Myometrial cell (primary cell): ENCODE data around the gene GRWD1. TPM values are rescaled to one million over a fixed set of nuclear protein-coding genes. Genes with fewer than 3 reads are reported as not detected.

Source experiments
- total RNA-seq: library from RNA; depleted of rRNA; stranded (reverse); fragments of >200 nt; gene quantifications from 2 replicates; pipeline ENCODE4 v1.2.3, GENCODE V29; 2015

Gene GRWD1
- 30.3 and 39.0 TPM in 2 replicates for total RNA-seq

GRCh38 chr19:48445606-48446481, at the start of gene GRWD1:
Gene GRWD1 (plus strand): TSS chr19:48445983. CDS start chr19:48446006, 23 bp downstream.

GRCh38 chr19:48455171-48455907, 9.6 kb downstream of the GRWD1 start, which contains the start of gene KCNJ14:
Gene KCNJ14 (plus strand): TSS chr19:48455574. CDS start chr19:48461725, 6,151 bp downstream.

GRCh38 chr19:48469289-48469881, 23.6 kb downstream of the GRWD1 start, which contains the start of gene CYTH2:
Gene CYTH2 (plus strand): TSS chr19:48469369. CDS start chr19:48469508, 139 bp downstream.

Other genes starting within 250 kb of the GRWD1 start
- 17.3 and 25.0 TPM in 2 replicates for gene CARD8, start 190.1 kb upstream of the GRWD1 start, total RNA-seq
- 0.71 TPM in 1 of 2 replicates, not detected in the other for gene ZNF114, start 175.9 kb upstream of the GRWD1 start, total RNA-seq
- gene EMP3, start 120.4 kb upstream of the GRWD1 start, total RNA-seq = 162 and 262 TPM in 2 replicates
- gene TMEM143, start 82.0 kb upstream of the GRWD1 start, total RNA-seq = 2.9 and 8.3 TPM in 2 replicates
- not detected in 2 replicates for gene SYNGR4, start 81.6 kb upstream of the GRWD1 start, total RNA-seq
- gene KDELR1, start 54.4 kb upstream of the GRWD1 start, total RNA-seq = 197 and 217 TPM in 2 replicates
- gene GRIN2D, start 52.3 kb upstream of the GRWD1 start, total RNA-seq = 0.35 TPM in 1 of 2 replicates, not detected in the other
- gene KCNJ14, start 9.6 kb downstream of the GRWD1 start, total RNA-seq = under 0.01 and 0.35 TPM in 2 replicates
- gene CYTH2, start 23.4 kb downstream of the GRWD1 start, total RNA-seq = 22.7 and 38.3 TPM in 2 replicates
- gene LMTK3, start 65.9 kb downstream of the GRWD1 start, total RNA-seq = not detected in 2 replicates
- gene SULT2B1, start 106.2 kb downstream of the GRWD1 start, total RNA-seq = not detected in 2 replicates
- not detected in 2 replicates for gene SPACA4, start 160.8 kb downstream of the GRWD1 start, total RNA-seq
- gene FAM83E, start 169.1 kb downstream of the GRWD1 start, total RNA-seq = not detected in 2 replicates
- 2,698 and 2,777 TPM in 2 replicates for gene RPL18, start 173.2 kb downstream of the GRWD1 start, total RNA-seq
- gene SPHK2, start 173.5 kb downstream of the GRWD1 start, total RNA-seq = 11.0 and 14.4 TPM in 2 replicates
- 5.5 and 9.5 TPM in 2 replicates for gene DBP, start 191.4 kb downstream of the GRWD1 start, total RNA-seq
- gene CA11, start 200.2 kb downstream of the GRWD1 start, total RNA-seq = 1.2 TPM in 1 of 2 replicates, not detected in the other
- gene NTN5, start 227.0 kb downstream of the GRWD1 start, total RNA-seq = not detected in 2 replicates
- not detected in 2 replicates for gene FUT2, start 250.0 kb downstream of the GRWD1 start, total RNA-seq